Esophagus squamous epithelium (tissue), 4 donors: ENCODE data around the gene WSB1.

ENCODE experiments used
- POLR2A ChIP-seq, 4 donors: fragments of 450-650 bp; IDR thresholded peaks; one replicate each; pipeline ENCODE4 v1.6.1; 2017; ENCODE audit warnings: antibody characterized with exemption in 4 of 4, mild to moderate bottlenecking in 4 of 4, moderate library complexity in 3 of 4
- TF ChIP-seq, protein P1 (sequence below), 6 experiments: fragments of 450-650 bp in 4 of 6; fragments of 200-600 bp in 2 of 6; sonication (generic) in 2 of 6; IDR thresholded peaks; one replicate each; pipeline ENCODE4 v1.5.1; 2016 to 2019; ENCODE audit warnings: antibody characterized with exemption in 6 of 6, mild to moderate bottlenecking in 4 of 6, moderate library complexity in 4 of 6

DNA sequence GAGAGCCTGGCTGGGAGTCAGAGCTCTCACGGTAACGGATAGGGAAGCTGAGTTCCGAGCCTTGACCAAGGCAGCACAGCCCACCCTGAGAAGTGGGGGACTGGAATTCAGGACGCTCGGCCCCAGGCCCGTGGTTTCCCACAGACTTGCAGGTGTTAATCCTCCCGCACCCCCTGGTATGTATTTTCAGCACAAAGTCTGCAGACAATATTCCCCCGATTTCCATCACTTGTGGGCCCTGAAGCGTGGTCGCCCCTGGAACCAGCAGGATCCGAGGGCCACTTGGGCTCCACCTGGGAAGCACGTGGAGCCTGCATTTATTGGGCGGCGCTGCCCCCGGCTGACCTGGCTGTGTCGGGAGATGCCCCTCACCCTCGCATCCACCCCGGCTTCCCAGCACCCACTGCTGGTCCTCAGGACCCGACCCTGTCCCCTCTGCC is 60.2 kb downstream of the WSB1 start:
- TF ChIP-seq POLR2A (IDR thresholded peaks at IDR 0.05): no peak
- TF ChIP-seq, protein P1, sequence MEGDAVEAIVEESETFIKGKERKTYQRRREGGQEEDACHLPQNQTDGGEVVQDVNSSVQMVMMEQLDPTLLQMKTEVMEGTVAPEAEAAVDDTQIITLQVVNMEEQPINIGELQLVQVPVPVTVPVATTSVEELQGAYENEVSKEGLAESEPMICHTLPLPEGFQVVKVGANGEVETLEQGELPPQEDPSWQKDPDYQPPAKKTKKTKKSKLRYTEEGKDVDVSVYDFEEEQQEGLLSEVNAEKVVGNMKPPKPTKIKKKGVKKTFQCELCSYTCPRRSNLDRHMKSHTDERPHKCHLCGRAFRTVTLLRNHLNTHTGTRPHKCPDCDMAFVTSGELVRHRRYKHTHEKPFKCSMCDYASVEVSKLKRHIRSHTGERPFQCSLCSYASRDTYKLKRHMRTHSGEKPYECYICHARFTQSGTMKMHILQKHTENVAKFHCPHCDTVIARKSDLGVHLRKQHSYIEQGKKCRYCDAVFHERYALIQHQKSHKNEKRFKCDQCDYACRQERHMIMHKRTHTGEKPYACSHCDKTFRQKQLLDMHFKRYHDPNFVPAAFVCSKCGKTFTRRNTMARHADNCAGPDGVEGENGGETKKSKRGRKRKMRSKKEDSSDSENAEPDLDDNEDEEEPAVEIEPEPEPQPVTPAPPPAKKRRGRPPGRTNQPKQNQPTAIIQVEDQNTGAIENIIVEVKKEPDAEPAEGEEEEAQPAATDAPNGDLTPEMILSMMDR (IDR thresholded peaks at IDR 0.05): peak in 1 of 6 experiments; percentile 18
